Ureter (tissue), 1 donor: Measurements from ENCODE around the gene SART1. TPM values are rescaled to one million over a fixed set of nuclear protein-coding genes. Genes with fewer than 3 reads are reported as not detected.
"Not testable (repeated sequence)": the region's sequence is repeated elsewhere in the genome, so short reads cannot be mapped to it uniquely, and the experiment has no call there.

Experiments used
- DNase-seq: peaks from one replicate; pipeline ENCODE4 v3.0.0-alpha.2; 2020; ENCODE audit warnings: low spot score
- total RNA-seq: library from RNA; stranded (reverse); gene quantifications from one replicate; pipeline ENCODE4 v1.2.4, GENCODE V29; 2023
- donor health status: DM: yes; HTN: yes; CAD: no.

Gene SART1
- total RNA-seq, 1 donor from 2014 or later: 48.6 TPM

- DNase-seq: no peak
Measured at GRCh38 chr11:66016793-66017177, 55.3 kb downstream of the SART1 start.

DNA sequence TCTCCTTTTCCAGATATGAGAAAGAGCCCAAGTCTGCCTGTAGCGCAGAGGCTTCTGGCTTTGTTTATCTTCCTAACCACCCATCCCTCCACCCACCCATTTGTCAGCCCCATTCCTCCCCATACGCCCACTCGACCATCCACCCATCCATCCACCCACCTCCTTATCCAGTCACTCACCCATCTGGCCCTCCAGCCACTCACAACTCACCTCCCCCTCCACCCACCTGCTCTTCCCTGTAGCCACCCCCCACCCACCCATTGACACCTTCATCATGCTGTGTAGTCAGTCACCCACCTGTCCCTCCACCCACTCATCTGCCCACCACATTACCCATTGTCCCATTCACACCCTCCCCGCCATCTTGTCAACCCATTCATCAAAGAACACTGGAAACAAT is 55.8 kb downstream of the SART1 start:
- DNase-seq: no peak

DNA sequence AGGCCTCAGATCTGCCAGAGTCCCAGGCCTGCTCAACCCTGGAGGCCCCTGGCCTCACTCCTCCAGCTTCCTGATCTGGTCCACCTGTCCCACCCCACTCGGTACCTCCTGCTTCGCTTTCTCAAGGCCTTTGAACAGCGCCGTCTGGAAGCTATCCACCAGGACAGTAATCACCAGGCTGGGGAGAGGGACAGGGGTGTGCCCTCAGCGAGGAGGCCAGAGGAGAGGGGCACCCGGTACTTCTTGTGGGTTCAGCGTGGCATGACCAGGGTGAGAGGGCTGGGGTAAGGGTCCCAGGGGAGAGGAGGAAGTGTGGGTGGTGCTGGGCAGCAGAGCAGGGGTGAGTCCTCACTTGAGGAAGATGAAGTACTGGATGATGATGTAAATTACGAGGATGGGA is 58.7 kb downstream of the SART1 start:
- DNase-seq: no peak

- DNase-seq: peak; percentile 59
Measured at GRCh38 chr11:66020618-66021357, 59.3 kb downstream of the SART1 start.

GRCh38 chr11:66022401-66023185 is 61.1 kb downstream of the SART1 start:
- peak; percentile 58 for DNase-seq

GRCh38 chr11:66023186-66023440 is 61.6 kb downstream of the SART1 start:
- DNase-seq: not testable (repeated sequence)

- no peak for DNase-seq
Measured at GRCh38 chr11:66026017-66026529, 64.5 kb downstream of the SART1 start, which contains the start of gene CATSPER1. Gene CATSPER1 (minus strand): TSS chr11:66026479. CDS start chr11:66026379, 100 bp downstream.

Other genes with a start within 250 kb of the SART1 start
- 74.8 TPM for gene KAT5, start 249.5 kb upstream of the SART1 start, total RNA-seq
- gene RNASEH2C, start 240.9 kb upstream of the SART1 start, total RNA-seq: 29.8 TPM
- gene AP5B1, start 180.8 kb upstream of the SART1 start, total RNA-seq: 13.5 TPM
- 25.8 TPM for gene OVOL1, start 174.7 kb upstream of the SART1 start, total RNA-seq
- 2.6 TPM for gene SNX32, start 127.8 kb upstream of the SART1 start, total RNA-seq
- 887 TPM for gene CFL1, start 103.6 kb upstream of the SART1 start, total RNA-seq
- 61.7 TPM for gene MUS81, start 101.3 kb upstream of the SART1 start, total RNA-seq
- 60.0 TPM for gene EFEMP2, start 88.9 kb upstream of the SART1 start, total RNA-seq
- 5.7 TPM for gene CTSW, start 81.9 kb upstream of the SART1 start, total RNA-seq
- 60.2 TPM for gene FIBP, start 73.3 kb upstream of the SART1 start, total RNA-seq
- 20.5 TPM for gene CCDC85B, start 71.1 kb upstream of the SART1 start, total RNA-seq
- gene FOSL1, start 61.3 kb upstream of the SART1 start, total RNA-seq: 4.5 TPM
- gene C11orf68, start 42.7 kb upstream of the SART1 start, total RNA-seq: 28.9 TPM
- 54.0 TPM for gene DRAP1, start 42.3 kb upstream of the SART1 start, total RNA-seq
- 0.68 TPM for gene TSGA10IP, start 16.3 kb upstream of the SART1 start, total RNA-seq
- 28.7 TPM for gene EIF1AD, start 40.4 kb downstream of the SART1 start, total RNA-seq
- gene BANF1, start 40.8 kb downstream of the SART1 start, total RNA-seq: 192 TPM
- 1.1 TPM for gene CST6, start 50.3 kb downstream of the SART1 start, total RNA-seq
- not detected for gene CATSPER1, start 64.7 kb downstream of the SART1 start, total RNA-seq
- not detected for gene GAL3ST3, start 87.4 kb downstream of the SART1 start, total RNA-seq
- 156 TPM for gene SF3B2, start 90.6 kb downstream of the SART1 start, total RNA-seq
- gene PACS1, start 108.5 kb downstream of the SART1 start, total RNA-seq: 87.2 TPM